H1 (cell line): ENCODE results near the gene DHRS7C.

Source experiments
- SIRT6 ChIP-seq: IDR thresholded peaks from one replicate; pipeline ENCODE4 v1.7.1; 2012; ENCODE audit warnings: low read length, inconsistent platforms
- TEAD4 ChIP-seq: IDR thresholded peaks from 2 replicates; pipeline ENCODE4 v1.6.1; 2012; ENCODE audit warnings: low read depth, low read length, inconsistent platforms, mixed read lengths
- TF ChIP-seq, protein P1 (sequence below), 3 experiments: IDR thresholded peaks; 1 replicate in 2 of 3; 2 replicates in 1 of 3; pipeline versions ENCODE4 v1.5.1 to v1.6.1; 2011; ENCODE audit warnings: low read length in 3 of 3, mild to moderate bottlenecking in 3 of 3, inconsistent platforms in 2 of 3, low read depth in 1 of 3, moderate library complexity in 1 of 3; ENCODE audit not compliant: insufficient read depth in 1 of 3; ENCODE audit errors: control extremely low read depth in 1 of 3

GRCh38 chr17:9798008-9798407 lies 6.6 kb upstream of the DHRS7C start:
- TF ChIP-seq, protein P1, sequence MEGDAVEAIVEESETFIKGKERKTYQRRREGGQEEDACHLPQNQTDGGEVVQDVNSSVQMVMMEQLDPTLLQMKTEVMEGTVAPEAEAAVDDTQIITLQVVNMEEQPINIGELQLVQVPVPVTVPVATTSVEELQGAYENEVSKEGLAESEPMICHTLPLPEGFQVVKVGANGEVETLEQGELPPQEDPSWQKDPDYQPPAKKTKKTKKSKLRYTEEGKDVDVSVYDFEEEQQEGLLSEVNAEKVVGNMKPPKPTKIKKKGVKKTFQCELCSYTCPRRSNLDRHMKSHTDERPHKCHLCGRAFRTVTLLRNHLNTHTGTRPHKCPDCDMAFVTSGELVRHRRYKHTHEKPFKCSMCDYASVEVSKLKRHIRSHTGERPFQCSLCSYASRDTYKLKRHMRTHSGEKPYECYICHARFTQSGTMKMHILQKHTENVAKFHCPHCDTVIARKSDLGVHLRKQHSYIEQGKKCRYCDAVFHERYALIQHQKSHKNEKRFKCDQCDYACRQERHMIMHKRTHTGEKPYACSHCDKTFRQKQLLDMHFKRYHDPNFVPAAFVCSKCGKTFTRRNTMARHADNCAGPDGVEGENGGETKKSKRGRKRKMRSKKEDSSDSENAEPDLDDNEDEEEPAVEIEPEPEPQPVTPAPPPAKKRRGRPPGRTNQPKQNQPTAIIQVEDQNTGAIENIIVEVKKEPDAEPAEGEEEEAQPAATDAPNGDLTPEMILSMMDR (IDR thresholded peaks at IDR 0.05; ENCODE audit: control extremely low read depth in 1 of 3, insufficient read depth in 1 of 3, low read depth in 1 of 3, low read length in 3 of 3) = peak in 2 of 3 experiments; percentile 7 to 20; a peak in 1 of 4 replicates
- TF ChIP-seq SIRT6 (no peak), TEAD4 (no peak)
